Activated CD8-positive, alpha-beta memory T cell treated with anti-CD3 and anti-CD28 coated beads, Interleukin-2, amount 50 U/mL, for 24 hours (primary cell): ENCODE measurements around the gene NOMO2.
"Not testable (repeated sequence)": the region's sequence is repeated elsewhere in the genome, so short reads cannot be mapped to it uniquely, and the experiment has no call there.

Experiments
- DNase-seq: peaks from one replicate; pipeline ENCODE4 v3.0.0-alpha.2; 2020; ENCODE audit errors: extremely low read depth

The NOMO2 gene

DNA sequence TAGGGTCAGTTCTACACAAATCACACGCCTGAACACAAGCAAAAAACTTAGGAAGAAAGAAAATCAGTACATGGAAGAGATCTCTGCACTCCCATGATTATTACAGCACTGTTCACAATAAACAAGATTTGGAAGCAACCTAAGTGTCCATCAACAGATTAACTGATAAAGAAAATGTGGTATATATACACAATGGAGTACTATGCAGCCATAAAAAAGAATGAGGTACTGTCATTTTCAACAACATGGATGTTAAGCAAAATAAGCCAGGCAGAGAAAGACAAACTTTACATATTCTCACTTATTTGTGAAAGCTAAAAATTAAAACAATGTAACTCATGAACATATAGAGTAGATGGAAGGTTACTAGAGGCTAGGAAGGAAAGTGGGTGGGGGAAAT, 16.0 kb upstream of the NOMO2 start:
- DNase-seq: not testable (repeated sequence)

DNA sequence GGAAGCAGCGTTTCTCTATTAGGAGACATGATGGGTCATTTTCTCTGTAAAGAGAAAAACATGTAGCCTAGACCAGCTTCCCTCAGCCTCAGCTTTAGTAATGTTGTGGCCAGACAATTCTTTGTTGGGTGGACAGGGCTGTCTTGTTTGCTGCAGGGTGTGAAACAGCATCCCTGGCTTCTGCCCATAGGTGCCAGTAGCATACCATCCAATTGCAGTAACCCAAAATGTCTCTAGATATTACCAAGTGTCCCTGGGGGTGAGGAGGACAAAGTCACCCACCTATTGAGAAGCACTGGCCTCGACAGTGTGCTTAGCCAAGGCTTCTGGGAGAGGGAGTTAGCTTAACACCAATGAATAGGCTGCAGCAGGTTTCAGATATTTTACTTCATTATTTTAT, 14.0 kb upstream of the NOMO2 start:
- not testable (repeated sequence) for DNase-seq

DNA sequence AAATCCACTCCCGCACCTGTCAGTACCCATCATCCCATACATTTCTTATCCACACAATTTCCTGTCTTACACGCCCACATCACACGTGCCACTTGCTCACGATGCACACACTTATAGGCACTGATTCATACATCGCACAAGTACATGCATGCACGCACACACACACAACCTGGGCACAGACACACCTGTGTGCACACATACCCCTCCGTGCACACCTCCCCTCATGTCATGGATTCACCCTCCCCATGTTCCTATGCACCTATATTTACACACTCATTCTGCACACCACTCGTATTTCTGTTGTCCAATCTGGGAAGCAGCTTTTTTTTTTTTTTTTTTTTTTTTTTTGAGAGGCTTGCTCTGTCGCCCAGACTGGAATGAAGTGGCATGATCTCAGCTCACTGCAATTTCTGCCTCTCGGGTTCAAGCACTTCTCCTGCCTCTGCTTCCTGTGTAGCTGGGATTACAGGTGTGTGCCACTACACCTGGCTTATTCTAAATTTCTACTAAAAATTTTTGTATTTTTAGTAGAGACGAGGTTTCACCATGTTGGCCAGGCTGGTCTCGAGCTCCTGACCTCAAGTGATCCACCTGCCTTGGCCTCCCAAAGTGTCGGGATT, 13.5 kb upstream of the NOMO2 start:
- not testable (repeated sequence) for DNase-seq

DNA sequence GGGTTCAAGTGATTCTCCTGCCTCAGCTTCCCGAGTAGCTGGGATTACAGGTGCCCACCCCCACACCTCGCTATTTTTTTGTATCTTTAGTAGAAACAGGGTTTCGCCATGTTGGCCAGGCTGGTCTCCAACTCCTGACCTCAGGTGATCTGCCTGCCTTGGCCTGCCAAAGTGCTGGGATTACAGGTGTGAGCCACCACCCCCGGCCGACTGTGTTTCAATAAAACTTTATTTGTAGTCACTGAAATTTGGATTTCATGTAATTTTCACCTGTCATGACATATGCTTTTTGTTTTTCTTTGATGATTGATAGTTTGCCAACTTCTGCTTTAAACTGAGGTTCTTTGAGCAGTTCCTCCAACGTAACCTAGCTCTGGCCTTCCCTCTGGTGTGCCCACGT, 12.0 kb upstream of the NOMO2 start:
- not testable (repeated sequence) for DNase-seq

DNA sequence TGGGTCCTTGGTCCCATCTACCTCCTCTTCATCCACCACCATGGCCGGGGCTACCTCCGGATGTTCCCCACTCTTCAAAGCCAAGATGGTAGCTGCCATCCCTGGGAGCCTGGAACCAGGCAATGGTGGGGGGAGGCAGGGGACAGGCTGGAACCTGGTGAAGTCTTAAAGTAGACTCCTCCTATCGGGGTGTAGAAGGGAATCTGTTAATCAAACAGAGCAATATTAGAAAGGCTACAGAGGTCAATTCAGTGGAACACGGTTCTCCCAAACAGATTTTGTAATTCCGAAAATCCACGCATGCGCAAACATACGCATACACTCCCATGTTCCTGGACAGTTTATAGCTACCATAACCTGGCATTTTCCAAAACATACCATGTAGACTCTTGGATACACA, 11.1 kb upstream of the NOMO2 start:
- DNase-seq: not testable (repeated sequence)

DNA sequence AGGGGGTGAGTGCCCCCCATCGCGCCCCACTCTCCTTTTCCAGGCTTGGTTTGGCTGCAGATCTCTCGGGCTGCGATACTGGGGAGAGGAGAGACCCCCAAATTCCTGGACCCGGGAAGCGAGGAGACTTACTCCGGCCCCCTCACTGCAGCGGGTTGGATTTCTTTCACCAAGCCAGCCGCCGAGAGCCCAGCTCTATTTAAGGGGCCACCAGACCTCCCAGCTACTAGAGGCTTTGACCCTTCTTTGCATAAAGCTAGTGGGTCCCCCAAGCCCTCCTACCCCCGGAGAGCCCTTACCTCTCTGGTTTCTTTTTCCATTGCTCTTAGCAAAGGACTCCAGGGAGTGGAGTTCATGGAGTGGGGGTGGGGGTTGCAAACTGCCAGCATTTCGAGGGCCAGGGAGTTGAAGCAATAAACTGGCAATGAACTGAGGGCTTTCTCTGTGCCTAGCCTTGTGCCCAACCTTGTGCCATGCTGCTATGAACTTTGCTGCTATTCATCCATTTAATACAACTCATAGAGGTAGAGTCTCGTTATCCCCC, 9.5 kb upstream of the NOMO2 start:
- not testable (repeated sequence) for DNase-seq

DNA sequence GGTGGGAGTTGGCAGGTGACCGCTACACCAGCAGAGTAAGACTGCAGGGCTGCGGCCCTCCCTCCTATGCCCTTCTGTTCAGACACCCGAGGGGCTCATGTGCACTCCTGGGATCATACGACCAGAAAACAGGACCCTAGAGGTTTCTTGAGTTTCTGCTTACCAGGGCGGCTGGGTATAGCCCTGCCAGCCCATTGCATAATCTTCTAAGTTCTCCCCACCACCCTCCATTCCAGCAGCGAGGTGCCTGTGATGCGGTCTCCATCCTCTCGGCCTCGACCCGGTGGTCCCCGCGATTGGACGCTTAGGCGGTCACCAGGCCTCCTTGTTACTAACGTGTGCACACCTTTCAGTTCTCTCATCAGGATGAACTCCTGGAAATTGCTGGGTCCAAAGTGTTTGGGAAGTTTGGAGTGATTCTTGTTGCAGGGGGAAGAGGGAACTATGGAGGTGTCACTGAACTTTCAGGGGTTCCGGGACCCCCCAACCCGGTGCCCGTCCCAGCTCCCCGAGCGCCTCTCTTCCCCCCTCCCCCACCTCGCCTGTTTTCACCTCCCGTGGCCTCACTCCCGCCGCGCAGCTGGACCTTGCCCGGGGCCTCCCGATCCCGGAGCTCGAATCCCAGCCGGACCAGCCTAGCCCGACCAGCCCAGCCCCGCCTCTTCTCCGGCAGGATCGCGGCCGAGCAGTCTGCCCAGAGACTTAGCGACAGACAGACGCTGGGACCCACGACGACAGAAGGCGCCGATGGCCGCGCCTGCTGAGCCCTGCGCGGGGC, 8.8 kb upstream of the NOMO2 start:
- DNase-seq: not testable (repeated sequence)

DNA sequence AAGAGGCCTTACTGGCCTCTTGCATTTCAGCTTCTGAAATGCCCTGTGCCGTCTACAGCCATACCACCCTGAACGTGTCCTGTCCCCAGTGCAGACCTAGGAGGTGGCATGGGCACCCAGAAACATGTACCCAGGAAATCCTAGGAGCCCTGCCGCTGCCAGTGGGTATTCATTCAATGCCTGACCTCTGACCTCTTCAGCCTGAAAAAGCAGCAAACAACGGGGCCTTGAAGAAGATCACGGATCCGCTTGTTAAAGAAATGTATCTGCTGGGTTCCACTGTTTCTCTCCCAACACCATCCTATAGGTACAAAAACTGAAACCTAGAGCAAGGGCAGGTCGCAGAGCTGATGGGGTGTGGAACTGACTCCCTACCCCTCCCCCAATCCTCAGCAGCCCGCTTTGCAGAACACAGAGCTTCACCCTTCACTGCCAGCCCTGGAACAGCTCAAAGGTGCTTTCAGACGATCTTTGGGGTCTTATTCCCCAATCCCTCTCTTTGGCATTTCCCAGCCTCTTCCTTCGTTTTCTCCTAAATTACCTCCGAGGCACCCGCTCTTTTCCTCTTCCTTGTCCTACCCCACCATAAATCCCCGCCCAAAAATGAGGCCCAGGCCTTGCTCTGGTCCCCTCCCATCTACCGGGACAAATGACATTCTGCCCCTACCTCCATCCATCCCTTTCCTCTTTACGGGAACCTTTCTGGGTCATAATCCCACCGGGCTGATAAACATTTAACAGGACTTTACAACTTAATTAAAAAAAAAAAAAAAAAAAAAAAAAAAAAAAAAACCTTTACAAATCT, 1.3 kb downstream of the NOMO2 start:
- not testable (repeated sequence) for DNase-seq

DNA sequence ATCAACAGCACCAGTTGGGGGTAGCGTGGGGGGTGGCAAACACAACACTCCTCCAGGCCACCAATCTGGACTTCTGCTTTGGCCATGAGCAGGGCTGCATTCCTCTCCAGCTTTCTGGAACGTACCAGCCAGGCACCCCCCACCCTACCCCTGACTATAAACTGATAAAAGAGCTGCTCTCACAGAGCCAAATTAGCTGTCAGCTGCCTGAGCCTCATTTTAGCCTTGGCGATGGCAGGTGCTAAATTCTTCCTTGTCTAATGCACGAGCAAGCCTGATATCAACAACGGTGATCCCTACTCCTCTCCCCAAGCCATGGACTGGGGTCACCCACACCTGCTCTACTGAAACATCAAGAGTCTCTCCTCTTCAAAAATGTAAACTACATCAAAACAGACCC, 8.2 kb downstream of the NOMO2 start:
- DNase-seq: not testable (repeated sequence)

DNA sequence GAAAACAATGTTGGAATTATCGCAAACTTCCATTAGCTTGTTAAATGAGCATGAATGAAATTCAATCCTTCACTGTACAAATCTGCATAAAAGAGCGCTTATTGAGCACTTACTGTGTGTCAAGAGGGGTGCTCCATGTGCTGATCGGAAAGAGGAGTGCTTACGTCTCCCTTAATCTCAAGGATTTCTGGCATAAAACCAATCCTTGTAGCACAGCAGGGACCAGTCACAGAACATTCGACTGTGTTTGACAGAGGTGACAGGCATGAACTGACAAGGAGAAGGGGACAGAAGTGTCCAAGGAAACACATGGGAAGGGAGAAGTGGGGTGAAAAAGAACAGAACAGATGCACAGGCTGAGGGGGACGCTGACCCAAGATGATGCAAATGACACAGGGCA, 14.5 kb downstream of the NOMO2 start:
- not testable (repeated sequence) for DNase-seq

DNA sequence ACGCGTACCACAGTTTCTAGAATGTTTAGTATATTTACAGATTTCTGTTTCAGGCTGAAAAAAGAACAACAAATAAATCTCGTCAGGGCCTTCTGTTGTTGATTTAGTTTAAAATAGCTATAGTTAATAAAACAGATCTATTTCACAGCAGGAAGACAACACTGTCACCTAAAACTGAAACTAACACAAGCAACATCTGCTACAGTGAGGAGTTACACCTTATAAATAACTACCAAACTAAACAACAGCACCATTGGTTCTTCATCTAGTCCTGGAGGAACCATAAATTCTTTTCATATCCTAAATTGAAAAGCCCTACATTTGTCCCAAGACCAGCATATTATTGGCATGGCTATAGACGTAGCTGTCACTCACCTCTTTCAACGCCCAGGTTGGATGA, 15.0 kb downstream of the NOMO2 start:
- not testable (repeated sequence) for DNase-seq

DNA sequence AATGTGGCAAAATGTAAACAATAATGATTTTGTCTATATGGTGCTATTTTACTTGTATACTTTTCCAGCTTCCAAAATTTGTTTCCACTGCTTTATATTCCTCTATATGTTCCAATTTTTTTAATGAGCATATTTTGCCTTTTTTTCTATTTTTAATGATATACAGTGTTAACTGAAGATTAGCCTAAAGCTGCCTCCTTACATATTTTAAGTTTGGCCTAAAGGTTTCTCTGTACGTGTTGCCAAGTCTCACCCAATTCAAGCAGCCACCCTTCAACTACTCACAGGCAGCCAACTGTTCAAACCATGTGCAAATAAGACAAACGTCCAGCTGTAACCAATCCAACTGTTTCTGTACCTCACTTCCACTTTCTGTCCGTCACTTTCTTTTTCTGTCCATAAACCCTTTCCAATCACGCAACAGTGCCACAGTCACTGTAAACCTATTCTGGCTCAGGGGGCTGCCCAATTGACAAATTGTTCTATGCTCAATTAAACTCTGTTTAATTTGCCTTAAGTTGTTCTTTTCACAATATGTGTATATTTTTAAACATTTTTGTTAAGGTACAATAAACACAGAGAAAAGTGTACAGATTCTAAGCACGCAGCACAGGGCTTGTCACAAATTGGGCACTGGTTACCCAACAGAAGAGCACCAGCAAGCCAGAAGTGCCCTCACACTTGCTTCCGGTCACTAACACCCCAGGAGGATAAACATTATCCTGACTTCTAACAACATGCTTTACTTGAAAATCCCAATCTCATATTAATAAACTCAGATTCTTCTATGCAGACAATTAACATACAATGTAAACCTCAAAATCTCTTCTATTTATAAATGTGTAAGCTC, 17.4 kb downstream of the NOMO2 start:
- not testable (repeated sequence) for DNase-seq

DNA sequence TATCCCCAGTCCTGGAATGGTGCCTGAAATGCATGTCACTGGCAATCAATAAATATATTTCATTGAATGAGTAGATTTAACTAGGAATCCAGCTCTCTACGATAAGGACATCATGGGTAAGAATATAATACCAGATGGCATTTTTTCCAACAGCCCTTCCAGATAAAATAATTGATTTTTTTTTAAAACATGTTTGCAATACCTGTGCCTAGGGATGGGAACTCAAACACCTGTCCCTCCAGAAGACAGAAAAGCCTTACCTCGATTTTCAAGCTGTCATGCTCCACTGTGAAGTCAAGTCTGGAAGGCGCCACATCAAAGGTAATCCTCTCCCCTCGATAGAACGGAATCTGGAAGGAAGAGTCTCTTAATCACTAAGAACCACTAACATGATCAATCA, 20.0 kb downstream of the NOMO2 start:
- DNase-seq: not testable (repeated sequence)

DNA sequence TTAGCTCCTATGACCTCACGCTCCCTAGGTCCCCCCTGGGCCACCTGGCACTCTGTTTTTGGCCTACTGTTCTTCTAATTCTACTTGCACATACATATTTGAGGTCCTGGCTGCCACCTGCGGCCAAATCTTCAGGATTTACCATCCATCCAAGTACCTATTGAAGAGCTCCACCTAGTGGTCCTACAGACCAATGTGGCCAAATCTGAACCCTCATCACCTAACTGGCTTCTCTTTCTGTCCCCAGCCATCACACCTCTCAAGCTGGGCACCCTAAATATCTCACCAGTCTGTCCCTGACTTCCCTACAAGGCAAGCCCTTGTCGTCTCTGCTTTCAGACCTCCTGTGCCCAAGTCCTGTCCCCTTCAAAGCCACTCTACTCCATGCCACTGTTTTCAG, 24.9 kb downstream of the NOMO2 start:
- not testable (repeated sequence) for DNase-seq

DNA sequence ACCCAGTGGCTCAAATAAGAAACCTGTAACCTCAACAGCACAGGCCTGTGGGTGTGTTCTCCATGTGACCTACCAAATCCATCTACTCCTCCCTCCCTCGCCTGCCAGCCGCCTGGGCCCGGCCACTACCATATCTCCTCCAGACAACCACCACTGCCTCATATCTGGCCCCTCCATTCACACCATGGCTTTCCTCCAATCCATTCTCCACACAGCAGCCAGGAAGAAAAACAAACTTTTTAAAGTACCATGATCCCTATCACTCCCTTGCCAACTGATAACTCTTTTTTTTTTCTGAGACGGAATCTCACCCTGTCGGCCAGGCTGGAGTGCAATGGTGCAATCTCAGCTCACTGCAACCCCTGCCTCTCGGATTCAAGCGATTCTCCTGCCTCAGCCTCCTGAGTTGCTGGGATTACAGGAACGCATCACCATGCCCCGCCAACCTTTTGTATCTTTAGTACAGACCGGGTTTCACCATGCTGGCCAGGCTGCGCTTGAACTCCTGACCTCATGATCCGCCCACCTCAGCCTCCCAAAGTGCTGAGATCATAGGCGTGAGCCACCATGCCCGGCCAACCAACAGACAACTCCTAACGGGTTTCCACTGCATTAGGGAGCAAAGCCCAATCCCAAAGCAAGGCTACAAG, 26.3 kb downstream of the NOMO2 start:
- not testable (repeated sequence) for DNase-seq

DNA sequence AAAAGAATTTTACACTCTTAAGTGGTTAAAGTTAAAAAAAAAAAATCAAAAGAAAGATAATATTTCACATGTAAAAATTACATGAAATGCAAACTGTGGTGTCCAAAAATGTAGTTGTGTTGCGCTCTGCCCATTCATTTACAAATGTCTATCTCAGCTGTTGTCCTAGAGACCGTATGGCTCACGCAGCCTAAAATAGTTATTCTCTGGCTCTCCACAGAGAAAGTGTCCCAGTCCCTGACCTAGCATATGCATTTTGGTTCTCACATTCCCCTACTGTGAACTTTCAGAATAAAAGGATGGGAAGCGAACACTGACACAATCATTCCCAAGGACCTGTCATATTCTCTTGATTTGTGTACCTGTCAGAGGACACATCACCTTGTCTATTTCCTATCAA, 27.6 kb downstream of the NOMO2 start:
- not testable (repeated sequence) for DNase-seq

DNA sequence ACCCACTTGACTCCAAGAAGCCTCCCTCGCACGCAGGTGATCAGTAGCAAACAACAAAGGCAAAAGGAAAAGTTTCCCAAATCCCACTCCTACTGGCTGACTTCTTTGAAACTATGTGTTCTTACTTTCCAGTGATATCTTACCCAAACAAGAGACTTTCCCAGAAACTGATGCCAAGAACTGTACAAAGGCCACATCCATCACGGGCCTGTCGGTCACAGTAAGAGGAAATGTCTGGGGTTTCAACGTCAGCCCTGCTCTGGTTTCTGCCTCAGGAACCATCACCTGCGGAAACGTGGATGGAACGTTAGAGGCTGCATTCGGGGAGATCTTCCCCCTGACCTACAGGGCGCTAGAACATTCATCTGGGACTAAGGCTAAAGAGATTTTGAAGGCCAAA, 30.6 kb downstream of the NOMO2 start:
- DNase-seq: not testable (repeated sequence)

DNA sequence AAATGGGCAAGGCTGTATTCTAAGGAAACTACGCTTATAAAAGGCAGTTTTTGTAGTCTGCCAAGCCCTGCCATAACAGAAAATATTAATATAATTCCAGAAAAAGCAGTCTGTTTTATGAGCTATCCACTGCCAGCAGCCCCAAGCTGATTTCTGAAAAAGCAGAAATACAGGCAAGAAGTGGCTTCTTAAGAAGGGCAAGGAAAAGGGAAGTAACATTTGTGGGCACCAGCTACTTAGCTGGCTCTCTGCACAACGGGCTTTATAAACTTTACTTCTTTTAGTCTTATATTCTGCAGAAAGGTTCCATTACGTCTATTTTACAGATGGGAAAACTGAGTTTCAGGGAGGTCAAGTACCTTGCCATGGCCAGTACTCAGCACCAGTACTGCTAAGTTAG, 31.6 kb downstream of the NOMO2 start:
- not testable (repeated sequence) for DNase-seq

DNA sequence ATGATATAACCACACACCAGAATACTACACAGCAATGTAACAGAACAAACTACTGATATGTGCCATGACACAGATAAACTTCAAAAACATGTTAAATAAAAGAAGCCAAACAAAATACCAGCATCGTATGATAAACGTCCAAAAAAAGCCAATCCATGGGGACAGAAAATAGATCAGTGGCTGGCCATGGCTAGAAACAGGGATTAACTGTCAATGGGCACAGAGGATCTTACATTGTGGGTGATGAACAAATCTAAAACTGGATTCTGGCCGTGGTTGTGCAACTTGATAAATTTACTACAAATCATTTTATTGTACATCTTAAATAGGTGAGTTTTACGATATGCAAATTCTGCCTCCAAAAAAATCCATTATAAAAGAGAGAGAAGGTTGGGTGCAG, 35.4 kb downstream of the NOMO2 start:
- not testable (repeated sequence) for DNase-seq

DNA sequence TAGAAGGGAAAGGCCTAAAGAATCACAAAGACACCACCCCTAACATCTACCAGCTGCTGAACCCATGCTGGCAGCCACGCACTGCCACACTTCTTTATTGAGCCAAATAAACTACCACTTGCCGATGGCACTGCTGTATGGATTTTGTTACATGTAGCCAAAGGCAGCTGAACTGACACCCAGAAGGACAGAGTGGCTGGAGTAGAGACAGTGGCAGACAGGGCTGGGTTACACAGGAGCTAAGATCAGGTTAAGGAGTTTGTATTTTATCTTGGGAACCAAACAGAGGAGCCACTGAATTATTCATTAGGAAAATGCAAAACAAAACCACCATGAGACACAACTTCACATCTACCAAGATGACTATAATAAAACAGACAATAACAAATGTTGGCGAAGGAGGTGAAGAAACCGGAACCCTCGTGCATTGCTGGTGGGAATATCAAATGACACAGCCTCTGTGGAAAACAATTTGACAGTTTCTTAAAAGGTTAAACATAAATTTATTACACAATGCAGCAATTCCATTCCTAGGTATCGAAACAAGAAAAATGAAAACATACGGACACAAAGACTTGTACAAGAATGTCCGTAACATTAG, 35.9 kb downstream of the NOMO2 start:
- not testable (repeated sequence) for DNase-seq
